NCI-H2081 (cell line): ENCODE measurements around the gene CTR9.
A peak's percentile ranks its signal among the peaks of the same experiment; 100 is the strongest.

Source experiments
- DNase-seq, 2 experiments: peaks; one replicate each; lab custom pipeline; 2025; lab: John Stamatoyannopoulos, UW

The CTR9 gene

DNA sequence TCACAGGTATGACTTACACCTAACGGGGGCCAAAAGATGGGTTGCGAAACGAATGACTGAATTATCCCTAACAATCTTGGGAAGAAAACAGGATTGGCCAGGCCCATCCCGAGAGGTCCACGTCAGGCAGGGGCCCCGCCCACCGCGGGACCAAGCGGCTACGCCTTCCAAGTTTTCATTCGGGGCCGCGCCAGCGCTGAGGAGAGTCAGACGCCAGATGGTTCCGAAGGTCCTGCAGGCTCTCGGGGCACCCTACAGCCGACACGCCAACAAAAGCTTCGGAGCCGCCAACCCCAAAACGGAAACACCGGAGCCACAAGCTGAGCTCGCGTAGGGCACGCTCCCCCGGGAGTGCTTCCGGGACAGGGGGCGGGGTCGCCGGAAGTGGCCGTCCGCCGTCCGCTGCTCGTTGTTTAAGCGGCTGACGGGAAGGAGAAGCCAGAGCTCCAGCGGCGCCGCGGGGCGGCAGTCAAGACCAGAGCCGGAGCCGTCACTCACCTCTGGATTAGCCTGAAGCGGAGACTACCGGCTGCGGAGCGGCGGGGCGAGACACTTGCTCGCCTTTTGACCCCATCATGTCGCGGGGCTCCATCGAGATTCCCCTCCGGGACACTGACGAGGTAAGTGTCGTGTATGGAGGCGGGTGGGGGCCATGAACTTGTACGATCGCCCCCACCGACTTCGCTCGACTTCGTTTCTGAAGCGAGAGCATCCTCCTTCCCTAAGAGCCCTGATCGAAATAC, at the start of gene CTR9:
CTR9 (plus strand) TSS at position 409 of the 743 bp plus-strand sequence; CDS start at position 576, 167 bp downstream.
- peak; percentile 93 to 98 for DNase-seq

DNA sequence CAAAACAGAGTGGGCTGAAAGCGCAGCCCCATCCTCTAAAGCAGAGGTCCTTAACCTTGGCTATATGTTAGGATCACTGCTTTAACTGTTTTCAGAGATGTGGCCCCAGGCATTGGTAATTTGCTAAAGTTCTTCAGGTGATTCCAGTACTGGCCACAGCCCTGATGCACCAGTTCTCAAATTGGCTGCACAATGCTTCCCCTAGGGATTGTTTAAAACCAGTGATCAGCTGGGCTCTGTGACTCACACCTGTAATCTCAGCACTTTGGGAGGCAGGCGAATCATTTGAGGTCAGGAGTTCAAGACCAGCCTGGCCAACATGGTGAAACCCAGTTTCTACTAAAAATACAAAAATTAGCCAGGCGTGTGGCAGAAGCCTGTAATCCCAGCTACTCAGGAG, 49.1 kb upstream of the CTR9 start:
- no peak for DNase-seq

DNA sequence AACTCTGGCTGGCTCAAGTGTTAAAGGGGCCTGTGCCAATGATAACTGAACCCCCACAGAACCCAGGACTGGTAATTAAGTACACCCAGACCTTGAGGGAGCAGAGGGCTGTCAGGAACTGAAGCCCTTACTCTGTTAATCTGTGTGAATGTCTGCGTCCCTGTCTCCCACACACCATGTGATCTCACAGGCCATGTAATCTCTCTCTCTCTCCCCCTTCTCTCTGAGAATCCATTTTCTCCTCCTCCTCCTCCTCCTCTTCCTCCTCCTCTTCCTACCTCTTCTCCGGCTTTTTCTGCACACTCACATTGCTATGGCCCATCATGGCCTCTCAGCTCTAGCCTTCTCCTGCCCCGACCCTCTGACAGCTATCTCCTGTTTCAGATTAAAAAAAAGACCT, 42.9 kb upstream of the CTR9 start:
- DNase-seq = no peak

DNA sequence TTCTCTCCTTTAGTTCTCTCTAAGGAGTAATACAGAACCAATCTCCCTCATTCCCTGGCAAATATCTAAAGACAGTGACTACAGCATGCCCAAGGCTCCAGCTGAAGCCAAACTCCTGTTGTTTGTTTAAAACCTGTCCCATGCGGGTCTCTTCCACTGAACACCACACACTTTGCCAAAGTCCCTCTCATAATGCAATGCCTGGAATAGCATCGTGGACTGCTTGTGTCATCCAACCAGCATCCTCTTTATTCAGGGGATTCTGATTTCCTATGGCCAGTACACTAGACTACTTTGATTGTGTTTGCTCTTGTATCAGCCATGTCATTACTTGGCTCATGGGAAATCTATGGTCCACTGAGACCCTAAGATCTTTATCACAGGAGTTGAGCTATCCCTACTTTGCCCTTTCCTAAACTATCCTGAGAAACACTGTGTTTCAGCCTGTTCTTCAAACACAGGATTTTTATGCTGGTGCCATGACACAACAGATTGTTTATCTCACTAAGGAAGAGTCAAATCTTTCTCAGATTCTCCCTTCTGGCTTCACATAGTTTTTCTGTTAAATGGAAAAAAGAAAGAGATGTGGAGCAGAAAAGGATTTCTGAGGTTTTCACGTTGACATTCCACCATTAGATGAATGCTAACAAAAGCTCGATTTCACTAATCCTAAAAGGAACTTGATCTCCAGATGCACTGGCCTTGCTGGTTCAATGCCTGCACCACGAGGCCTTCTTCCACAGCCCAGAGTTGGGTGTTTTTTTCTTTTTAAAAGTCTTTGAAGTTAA, 41.6 kb upstream of the CTR9 start:
- no peak for DNase-seq

DNA sequence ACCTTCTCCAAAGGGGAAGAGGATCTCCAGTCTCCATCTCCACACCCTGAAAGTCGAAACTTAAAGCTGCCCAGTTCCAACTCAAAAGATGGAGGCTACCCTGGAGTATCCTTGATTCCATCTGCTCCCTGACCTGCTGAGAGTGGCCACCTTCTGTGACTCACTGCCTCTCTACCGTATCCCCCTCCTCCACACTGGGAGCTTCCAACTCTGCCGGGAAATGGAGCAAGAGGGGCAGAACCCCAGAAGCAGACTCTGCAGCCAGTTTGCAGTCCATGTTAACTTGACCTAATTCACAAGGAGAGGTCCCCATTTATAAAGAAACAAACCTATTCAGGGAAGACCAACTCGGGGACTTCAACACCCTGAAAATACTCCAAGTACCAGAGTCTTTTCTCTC, 35.5 kb upstream of the CTR9 start:
- no peak for DNase-seq

DNA sequence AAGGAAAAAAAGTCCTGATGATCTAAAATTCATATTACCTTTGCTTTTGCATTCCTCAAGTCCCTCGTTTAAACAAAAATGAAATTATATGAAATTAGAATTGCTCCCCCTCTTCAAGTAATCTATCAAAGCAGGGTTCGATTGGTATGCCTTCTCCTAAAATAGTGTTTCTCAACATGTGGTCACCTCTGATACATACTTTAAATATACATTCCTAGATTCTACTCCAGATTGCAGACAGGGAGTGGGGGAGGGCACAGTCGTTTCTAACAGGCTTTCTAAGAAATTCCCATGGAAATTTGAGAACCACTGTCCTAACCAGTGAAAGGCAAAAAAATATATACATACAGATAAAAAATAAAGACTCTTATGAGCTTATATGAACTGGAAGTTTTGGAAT, 34.9 kb upstream of the CTR9 start:
- DNase-seq = no peak

DNA sequence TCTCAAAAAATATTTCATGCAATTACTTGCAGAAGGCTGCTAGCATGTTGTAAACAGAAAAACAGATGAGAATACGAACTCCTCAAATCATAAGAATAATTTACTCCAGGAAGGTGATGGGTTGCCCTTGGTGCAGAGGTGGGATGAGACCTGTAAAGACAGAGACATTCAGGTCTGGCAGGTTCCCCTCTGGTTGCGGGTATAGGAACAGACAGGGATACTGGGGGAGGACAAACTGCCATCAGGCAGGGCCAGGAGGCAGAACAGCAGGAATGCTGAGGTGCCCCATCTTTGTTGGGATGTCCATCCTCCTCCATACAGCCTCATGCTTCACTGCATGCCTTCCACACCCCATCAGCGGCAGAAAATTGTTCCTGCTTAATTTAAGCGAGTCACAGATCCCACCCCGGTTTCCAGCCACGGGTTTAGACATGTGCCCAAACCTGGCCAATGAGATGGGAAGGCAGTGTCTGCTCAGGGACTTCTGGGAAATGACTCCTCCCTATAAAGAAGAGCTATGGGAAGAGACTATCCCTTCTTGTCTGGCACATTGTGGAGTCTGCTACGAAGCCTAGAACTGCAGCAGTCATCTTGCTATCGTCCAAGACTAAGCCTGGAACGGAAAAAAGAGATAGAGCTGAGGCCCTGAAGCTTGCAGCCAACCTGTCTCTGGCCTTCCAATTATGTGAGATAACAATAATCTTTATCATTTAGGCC, 34.3 kb upstream of the CTR9 start:
- DNase-seq = no peak

DNA sequence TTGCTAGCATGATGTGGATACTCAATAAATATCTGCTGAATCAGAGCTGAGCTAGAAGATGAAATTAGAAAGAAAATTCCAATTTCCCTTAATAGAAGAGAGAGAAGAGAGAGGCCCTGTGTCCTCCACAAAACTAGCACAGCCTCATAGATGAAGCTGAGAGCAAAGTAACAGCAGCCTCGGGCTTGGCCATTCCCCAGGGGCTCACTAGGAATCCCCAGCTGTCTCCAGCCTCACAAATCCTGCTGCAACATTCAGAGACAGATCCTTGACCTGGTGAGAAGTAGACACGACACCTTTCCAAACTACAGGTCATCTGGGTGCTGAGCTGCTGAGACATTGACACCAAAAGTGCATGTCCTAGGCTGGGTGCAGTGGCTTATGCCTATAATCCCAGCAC, 31.4 kb upstream of the CTR9 start:
- DNase-seq = no peak

DNA sequence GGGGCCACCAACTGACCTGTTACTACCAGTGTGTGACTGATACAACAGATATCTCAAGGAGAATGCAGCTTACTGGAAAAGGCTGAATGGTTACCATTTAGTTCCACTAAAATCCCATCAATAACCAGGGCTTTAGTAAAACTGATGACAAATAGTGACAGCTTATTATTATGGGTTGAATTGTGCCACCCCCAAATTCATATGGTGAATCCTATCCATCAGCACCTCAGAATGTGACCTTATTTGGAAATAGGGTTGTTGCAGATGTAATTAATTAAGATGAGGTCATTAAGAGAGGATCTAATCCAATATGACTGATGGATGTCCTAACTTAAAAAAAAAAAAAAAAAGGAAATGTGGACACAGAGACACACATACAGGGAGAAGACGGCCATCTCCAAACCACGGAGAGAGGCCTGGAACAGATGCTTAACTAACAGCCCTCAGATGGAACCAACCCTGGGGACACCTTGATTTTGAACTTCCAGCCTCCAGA, 30.1 kb upstream of the CTR9 start:
- DNase-seq = no peak

DNA sequence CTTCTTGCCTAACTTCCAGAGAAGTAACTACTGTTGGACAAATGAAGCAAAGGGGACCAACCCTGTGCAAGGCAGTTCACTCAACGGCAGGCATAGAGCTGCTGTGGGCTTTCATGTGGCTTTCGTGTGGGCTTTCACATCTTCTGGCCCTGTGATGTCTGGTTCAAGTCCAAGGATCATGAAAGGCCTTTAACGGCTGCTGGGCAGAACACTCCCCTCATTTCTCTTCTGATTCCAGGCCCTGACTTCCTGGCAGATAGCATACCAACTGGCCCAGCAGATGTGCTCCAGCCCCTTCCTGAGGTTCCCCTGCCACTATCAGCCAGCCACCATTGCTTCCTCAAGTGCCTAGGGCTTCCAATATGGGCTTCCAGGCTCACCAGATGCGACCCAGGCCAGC, 28.7 kb upstream of the CTR9 start:
- DNase-seq = no peak

DNA sequence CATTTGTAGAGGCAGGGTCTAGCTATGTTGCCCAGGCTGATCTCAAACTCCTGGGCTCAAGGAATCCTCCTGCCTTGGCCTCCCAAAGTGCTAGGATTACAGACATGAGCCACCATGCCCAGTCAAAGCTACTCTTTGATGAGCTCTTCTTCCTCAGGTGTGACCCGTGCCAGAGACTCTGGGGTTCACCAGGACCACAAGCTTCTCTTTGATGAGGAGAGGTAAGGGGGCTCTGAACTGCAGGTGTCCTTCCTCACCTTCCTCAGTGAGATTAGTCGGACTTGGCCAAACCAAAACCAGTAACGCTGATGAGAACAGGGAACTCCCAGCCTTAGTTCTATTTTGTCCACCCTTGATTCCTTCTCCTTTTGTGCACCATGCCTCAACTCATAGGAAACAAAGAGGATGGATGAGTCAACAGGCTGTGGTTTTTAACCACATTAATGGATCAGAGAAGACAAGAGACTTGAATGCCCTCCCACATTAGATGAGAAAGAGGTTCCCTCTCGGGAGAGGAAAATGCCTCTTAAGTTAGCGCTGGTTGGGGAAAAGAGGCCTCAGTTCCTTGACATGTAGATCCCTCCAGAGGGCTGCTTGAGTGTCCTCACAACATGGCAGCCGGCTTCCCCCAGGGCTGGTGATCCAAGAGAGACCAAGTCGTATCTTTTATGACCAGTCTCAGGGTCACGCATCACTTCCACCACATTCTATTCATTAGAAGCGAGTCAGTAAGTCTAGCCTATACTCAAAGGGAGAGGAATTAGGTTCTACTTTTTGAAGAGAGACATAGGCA, 25.7 kb upstream of the CTR9 start:
- no peak for DNase-seq

DNA sequence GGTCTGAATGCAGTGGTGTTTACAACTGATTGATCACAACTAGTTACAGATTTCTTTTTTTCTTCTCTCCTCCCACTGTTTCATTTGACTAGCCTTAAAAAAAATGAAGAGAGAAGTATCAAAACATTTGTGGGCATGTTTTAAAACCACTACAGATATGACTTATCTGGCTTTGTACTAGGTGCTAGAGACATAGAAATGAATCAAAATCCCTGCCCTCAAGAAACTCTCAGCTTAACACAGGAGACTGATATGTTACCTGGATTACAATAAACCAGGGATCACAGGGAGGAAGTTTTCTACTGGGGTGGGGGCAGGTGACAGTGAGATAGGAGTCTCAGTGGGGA, 25.2 kb upstream of the CTR9 start:
- no peak for DNase-seq

DNA sequence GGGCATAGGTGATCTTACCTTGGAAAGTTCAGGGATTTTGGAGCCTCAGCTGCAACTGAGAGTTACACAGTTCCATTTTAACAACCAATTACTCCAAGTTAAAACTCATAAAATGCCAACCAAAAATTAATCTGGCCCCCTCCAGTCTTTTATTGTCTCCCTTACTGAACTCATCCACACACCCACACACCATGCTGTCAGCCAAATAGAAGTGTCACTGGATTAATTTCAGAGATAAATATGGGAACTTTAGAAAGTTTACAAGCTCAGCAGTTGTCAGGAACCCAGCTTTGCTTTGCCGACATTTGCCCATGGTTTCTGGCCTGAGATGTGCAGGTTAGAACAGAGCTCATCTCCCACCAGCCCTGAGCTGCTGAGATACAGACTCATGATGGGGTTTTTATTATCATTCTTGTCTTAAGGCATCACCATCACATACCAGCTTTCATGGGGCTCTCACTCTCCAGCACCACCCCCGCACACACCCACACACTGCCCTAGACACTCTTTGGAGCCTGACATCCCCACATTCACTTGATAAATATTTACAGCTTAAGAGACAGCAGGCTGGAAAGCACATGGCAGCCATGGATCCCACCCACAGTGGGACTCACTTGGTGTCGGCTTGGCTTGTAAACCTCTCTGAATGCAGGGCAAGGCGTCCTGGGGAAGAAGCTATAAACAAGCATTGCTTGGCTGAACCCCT, 23.7 kb upstream of the CTR9 start:
- no peak for DNase-seq

DNA sequence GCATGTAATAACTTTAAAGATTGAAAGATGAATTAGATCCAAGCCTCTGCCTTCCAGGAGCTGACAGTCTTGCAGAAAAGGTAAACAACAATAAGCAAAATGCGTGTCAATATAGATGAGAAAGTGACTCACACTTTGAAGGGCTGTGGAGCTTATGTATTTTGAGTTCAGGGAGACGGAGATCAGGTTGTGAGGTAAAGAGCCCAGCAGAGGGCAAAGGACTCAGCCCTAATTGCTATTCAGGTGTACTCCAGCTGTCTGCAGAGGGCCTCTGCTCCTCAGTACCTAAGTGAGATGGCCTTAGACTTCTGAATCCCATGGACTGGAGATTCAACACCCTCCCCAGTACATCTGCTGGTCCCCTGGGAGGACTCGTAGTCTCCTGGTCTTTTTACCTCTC, 22.9 kb upstream of the CTR9 start:
- no peak for DNase-seq

DNA sequence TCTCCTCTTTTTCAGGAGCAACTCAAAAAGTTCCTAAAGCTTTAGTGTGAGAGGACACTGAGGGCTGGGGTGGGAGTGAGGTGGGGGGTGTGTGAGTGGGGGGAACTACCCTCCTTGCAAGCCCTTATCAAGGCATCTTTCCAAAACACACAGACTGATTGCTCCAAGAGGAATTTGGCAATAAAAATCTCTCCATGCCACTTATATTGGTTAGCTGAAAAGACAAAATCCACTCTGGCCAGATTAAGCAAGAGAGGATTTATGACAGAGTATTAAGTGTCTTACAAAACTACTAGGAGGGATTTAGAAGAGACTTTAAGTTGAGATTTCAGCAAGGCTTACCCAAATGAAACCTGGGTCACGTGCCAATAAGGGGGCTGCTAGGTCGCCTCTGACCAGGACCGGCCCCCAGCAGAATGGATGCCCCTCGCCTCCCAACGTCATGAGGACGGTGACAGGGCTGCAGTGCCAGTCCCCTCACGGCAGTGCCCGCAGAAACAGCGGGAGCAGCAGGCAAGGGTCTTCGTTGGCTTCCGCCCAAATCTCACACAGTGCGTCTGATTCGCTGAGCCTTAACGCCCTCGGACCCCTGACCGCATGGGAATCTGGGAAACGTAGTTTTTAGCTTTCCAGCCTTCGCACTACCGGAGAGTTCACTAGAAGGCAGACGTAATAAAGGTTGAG, 22.1 kb upstream of the CTR9 start:
- no peak for DNase-seq

DNA sequence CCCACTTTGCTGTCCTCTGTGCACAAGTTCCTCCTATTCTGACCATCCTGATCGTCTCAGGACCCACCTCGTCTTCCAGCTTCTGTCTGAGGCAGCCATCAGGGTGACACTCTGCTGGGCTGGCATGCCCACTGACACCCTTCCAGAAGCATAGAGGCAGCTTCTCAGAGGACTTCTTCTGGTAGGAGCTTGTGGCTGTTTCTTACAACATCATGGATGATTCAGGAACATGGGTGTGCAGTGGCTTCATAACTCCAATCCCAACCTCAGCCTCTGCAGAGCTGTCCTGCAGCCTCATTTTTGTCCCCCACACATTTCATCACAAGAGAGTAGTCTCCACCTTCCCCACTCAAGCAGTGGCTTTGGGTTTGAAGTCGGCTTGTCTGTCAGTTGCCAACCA, 20.9 kb upstream of the CTR9 start:
- DNase-seq = no peak

DNA sequence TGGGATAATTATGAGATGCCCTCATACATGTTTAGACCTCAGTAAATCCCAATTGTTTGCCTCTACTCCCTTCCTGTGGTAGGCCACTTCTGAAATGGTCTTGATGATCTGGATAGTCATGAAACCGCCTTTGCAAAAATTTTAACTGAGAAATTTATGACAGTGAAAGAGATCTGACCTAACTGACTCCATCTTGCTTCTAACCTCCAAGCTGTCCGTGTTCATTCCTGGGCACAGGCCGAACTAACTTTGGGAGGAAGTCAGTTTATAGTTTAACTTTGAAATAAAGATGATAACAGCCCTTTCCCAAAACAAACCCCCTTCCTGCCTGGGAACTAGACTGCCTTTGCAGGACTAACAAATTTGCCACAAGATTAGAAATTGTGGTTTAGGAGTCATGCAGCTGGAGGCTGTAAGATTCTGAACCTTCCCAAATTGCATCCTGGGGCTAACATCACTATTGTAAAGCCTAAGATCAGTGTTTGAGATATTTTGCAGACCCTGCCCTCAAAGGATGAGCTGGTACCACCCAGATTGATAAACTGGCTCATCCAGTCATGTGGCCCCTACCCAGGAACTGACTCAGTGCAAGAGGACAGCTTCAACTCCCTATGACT, 19.9 kb upstream of the CTR9 start:
- DNase-seq = no peak

DNA sequence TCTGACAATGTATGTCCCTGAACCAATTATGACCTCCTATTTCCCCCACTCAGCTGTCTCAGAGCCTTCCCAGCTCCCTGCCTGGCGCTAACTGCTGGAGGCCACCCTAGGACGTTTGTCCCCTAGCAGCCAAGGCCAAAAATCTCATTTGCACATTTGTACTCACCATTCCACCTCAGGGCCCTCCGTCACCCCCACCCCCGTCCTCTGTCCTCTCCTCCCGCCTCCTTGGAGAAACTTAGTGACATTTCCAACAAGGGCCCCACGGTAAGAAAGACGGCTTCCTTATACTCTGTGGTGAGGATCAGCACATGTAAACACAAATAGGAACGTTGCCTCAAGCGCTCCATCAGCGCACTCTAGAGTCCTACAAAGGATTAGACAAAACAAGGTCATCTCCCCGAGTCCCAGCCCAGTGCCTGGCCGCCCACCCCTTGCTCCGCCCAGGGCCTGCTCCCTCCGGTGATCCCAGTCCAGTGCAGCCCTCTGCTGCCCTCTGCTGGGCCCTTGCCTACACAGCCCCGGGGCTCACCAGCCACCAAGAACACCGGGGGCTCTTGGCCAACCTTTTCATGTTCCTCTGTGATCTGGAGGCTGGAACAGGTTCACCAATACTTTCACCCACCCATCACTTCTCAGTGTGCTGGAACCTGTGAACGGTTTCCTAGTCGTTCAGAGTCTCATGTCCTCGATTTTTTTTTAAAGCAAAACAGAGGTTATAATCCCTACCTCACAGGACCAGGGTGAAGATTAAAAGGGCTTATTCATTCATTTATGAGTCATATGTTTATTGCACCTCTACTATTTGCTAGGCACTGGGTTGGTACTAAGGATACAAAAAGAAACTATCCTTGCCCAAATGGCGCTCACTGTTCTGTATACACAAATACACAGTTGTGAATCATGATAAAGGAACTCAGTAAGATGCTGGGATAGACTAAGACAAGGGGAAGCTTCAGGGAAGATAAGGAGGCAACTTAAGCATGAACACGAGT, 15.3 kb upstream of the CTR9 start:
- peak; percentile 89 to 91 for DNase-seq
